Stimulated activated CD4-positive, alpha-beta T cell treated with anti-CD3 and anti-CD28 coated beads, Interleukin-4, amount 100 ng/mL, for 48 hours (primary cell): ENCODE measurements around the gene LACRT.

ENCODE experiments used
- DNase-seq, 2 donors: peaks; one replicate each; pipeline ENCODE4 v3.0.0-alpha.2; 2020; ENCODE audit warnings: low read depth in 2 of 2

LACRT gene

DNA sequence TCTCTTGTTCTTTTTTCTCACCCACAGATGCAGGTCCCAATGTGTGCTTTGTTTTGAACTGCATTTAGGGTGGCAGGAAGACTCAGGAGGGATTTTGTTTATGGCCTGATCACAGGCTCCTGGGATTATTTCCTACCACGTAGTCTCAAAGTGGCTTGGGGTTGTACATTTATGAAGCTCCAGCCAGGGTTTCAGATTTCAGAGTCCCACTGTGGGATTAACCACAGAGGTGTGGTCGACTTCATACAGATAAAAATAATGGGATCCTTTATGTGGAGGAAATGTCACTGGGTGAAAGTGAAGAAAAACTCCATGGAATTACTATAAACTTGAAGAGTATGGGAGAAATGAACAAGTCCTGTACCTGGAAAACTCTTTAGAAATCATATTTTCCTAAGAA lies 32.0 kb downstream of the LACRT start:
- no peak for DNase-seq

GRCh38 chr12:54601841-54602240 lies 32.9 kb downstream of the LACRT start:
- no peak for DNase-seq

- DNase-seq, result no peak
These were observed 35.7 kb downstream of the LACRT start for GRCh38 chr12:54598970-54599369.

- DNase-seq, result peak; percentile 44 to 50
These were observed 38.2 kb downstream of the LACRT start for GRCh38 chr12:54596526-54596946.

DNA sequence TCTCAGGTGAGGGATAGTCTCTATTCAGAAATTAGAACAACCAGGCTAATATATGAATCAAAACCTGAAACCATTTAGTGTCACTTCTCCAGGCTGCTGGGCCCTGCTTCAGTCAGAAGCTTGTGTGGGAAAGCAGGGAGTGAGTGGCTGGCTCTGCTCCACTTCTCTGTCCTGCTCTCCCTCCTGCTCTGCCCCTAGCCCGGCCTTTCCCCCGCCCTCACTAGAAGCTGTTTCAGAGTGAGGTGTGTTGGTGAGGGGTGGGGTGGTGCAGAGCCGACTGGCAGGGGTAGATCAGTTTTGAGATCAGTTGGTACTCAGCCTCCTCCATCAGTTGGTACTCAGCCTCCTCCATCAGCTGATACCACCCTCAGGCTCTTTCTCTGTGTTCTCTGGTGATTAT lies 39.2 kb downstream of the LACRT start:
- DNase-seq, result no peak

DNA sequence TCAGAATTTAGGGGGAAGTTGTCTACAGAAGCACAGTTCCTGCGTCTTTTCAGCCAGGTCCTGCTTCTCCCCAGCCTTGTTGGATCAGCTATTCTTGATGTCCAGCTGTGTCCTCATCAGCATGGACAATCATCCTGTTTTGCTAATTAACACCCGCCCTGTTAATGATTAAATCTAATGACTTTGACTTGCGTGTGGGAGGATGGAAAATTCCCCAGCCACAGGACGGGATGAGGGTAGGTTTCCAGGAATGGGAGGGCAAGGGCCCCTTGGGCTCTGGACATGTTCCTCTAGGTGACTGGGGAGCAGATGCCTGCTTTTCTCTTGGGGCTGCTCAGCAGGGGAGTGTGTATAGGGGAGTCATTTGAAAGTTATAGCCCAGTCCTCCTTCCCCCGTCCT lies 41.0 kb downstream of the LACRT start:
- no peak for DNase-seq

GRCh38 chr12:54593135-54593534 lies 41.6 kb downstream of the LACRT start:
- DNase-seq, result no peak

- DNase-seq, result no peak
These were observed 42.4 kb downstream of the LACRT start for GRCh38 chr12:54592316-54592715.

DNA sequence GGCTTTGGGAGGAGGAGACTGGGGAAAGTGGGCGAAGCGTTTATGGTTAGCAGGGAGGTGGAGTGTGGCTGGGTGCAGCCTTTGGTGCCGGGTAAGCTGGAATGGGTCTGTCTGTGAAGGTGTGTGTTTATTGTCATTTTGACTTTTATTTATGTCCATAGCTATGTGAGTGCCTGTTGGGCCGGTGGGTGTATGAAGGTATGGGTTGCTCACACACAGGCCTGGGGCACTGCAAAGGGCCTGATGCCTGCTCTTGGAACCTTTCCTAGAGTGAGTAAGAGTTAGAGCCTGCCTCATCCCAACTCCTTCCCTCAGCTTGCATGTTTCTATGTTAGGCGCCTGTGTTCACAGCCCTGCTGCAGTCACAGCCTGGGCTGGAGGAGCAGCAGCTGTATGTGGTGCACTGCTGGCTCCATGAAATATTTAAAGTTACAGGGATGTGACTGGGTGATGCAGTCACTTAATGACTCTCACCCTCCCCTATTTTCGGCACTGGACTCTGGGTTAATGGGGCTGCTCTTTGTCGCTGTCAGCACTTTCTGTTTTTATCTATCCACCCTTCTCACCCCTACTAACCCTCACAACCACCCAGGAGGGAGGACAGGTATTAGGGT lies 43.6 kb downstream of the LACRT start:
- no peak for DNase-seq

DNA sequence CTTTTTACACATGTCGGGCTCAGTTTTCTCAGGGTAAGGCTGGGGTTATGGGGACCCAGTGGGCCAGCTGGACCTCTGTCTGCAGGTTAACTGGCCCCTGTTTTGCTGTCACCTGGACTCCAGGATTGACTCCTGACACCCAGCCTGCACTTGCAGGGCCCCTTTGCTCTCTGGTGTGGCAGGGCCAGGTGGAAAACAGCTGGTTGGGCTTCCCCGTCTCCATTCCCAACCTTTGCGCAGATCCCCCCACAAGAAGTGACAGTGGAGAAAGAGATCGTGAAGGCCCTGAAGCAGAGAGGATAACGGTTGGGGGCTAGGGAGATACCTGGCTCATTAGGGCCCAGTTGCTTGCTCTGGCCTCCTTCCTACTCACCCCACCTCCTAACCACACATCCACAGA lies 44.7 kb downstream of the LACRT start:
- no peak for DNase-seq

DNA sequence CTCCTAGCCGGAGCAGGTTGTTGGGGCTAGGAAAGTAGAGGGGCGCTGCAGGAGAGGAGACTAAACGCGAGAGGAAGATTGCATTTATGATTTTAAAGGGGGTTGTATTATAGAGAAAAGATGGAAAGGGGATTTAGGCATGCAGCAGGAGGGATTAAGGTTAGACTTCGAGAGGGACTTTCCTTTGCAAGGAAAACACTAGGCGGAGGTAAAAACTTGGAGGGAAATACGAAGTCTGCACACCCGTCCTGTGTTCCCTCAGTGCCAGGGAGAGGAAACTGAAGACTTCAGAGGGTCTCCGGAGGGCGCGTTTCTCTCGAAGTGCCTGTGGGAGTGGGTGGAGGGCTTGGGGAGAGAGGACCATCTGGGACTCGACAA lies 45.8 kb downstream of the LACRT start:
- DNase-seq, result no peak

GRCh38 chr12:54588110-54588889 lies 46.4 kb downstream of the LACRT start, which contains the start of gene PPP1R1A:
TSS of gene PPP1R1A (minus strand) at chr12:54588659. CDS start at chr12:54588488, 171 bp downstream.
- DNase-seq, result no peak

- DNase-seq, result no peak
These were observed 47.3 kb downstream of the LACRT start for GRCh38 chr12:54587315-54587873.

DNA sequence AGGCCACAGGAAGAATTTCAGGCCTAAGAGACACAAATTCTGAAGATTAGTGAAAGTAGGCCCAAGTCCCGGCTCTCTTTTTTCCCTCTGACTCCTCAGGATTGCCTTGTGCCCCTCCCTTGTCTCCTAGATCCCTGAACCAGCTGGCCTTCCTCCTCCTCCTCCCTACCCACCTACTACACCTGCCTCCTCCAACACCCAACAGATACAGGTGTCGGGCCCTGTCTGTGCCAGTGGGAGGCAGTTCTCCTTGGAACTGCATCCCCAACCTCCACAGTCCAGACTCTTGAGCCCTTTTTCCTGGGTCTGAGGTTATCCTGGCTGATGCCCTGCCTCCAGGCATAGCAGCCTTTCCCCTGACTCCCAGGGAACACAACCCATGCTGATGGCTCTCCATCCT lies 48.1 kb downstream of the LACRT start:
- no peak for DNase-seq

DNA sequence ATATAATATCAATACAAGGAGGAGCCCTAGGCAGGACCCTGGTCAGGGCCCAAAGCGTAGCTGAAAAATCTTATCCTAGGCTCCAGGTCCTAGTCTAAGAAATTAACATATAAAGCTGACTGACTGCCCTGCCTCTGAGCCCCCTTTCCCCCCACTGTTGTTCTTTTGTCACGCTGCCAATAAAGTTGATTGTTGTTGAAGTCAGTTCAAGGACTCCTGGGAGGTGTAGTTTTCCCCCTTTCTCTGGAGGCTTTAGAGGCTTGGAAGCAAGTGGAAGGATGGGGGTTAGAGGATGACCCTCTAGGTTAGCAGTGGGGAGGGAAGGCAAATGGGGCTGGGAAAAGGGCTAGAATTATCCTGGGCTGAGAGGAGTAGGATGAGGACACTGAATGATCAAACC lies 49.5 kb downstream of the LACRT start:
- no peak for DNase-seq

- DNase-seq, result no peak
These were observed 50.6 kb downstream of the LACRT start for GRCh38 chr12:54584128-54584527.

DNA sequence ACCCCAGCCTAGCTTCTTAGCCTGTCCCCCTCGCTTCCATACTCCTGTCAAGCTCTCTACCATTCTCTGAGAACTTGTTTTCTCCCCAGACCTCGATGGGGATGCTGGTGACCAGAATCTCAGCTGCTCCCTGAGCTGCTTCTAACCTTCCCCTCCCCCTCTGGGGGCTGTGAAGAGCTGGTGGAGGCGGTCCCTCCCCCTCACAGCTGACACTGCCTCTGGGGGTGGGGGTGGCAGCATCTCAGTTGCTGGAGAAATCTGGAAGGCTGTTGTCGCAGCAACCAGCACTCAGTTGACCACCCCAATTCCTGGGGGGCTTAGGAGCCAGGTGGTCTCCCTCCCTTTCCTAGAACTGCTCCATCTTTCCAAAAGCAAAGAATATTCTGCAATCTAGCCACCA lies 51.0 kb downstream of the LACRT start:
- no peak for DNase-seq

- DNase-seq, result no peak
These were observed 53.3 kb downstream of the LACRT start for GRCh38 chr12:54581412-54581811.
